ENCODE results near the gene MECP2. TPM values are rescaled to one million over a fixed set of nuclear protein-coding genes. Genes with fewer than 3 reads are reported as not detected.
A peak's percentile ranks its signal among the peaks of the same experiment; 100 is the strongest.

The MECP2 gene
- total and polyA plus RNA-seq, 2 donors (not counting 1 experiment from before 2014, with no cell fraction given) = 11.5 to 24.9 TPM

- no peaks in the 10 kb centered on the region for H4K20me1 ChIP-seq (ENCODE audit: control insufficient read depth, extremely low read depth, insufficient read depth, low read length)
- no peak overlapping the region for H2AFZ ChIP-seq (ENCODE audit: low read length)
- no peak overlapping the region for H3K4me2 ChIP-seq (ENCODE audit: extremely low read depth, insufficient read depth, low read length)
- no peak overlapping the region for H3K27ac ChIP-seq (ENCODE audit: insufficient read depth, low read length)
- H3K9me3 ChIP-seq (ENCODE audit: control insufficient read depth, insufficient read depth, low read depth, low read length) = no peaks in the 10 kb centered on the region
- no peaks in the 10 kb centered on the region for H3K4me1 ChIP-seq (ENCODE audit: control insufficient read depth, extremely low read depth, insufficient read depth, low read length)
- DNase-seq (ENCODE audit: low read depth in 2 of 2) = peak in 1 of 2 donors; percentile 21
- H3K9ac ChIP-seq (ENCODE audit: insufficient read depth, low read length) = no peak overlapping the region
- H3K79me2 ChIP-seq (ENCODE audit: control insufficient read depth, insufficient read depth, low read length) = no peaks in the 10 kb centered on the region
- H3K27me3 ChIP-seq (ENCODE audit: control insufficient read depth, insufficient read depth, low read length) = no peaks in the 10 kb centered on the region
- peaks cover 10% of the 10 kb centered on the region for H3K36me3 ChIP-seq (ENCODE audit: control insufficient read depth, insufficient read depth, low read length)
- no peak for TF ChIP-seq CTCF (conservative IDR thresholded peaks at IDR 0.05 in 1 of 2, IDR thresholded peaks at IDR 0.05 in 1 of 2; ENCODE audit: low read depth in 1 of 2, low read length in 2 of 2)
- TF ChIP-seq EZH2 (IDR thresholded peaks at IDR 0.05; ENCODE audit: low read length, missing control alignments) = no peak
- no peak overlapping the region for H3K4me3 ChIP-seq (replicated peaks in 1 of 4; ENCODE audit: control extremely low read depth in 1 of 4, insufficient read depth in 1 of 4, low read depth in 3 of 4, low read length in 4 of 4)
Observed at GRCh38 chrX:154012336-154012991, 85.1 kb downstream of the MECP2 start.

DNA sequence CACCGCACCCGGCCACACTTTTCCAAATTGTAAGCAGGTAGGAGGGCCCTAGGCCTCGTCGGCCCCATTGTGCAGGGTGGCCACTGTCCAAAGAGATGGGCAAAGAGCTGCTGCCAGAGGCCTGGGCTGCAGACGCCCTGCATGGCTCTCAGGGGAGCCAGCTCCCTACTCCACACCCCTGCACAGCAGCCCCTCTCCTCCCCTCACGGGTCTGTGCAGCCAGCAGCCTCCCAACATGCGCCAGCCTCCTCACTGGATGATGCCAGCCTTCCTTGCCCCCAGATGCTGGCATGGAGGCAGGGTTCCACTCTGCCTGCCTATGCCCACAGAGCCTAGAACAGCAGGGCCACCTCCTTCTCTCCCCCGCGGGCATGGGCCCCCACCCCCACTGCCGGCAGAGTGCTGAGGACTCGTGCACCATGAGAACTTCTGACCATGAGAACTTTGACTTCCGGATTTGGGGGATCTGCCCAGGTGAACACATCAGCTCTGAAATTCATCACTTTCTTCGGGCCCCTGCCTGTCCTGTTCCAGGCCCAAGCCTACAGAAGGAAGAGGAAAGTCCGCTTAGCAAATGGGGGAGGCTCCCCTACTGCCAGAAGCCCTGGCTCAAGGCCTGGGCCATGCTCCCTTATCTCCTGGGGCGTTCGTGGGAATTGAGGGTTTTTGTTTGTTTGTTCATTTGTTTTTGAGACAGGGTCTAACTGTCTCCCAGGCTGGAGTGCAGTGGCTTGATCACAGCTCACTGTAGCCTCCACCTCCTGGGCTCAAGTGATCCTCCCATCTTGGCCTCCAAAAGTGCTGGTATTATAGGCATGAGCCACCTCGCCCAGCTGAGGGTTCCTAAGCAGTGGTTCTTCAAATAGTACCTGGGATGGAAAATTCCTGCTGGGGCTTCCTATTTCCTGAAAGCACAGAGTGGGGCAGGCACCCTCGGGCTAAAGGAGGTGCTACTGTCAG lies 85.9 kb downstream of the MECP2 start:
- Histone ChIP-seq H3K36me3 (ENCODE audit: control insufficient read depth, insufficient read depth, low read length) (peaks cover 5% of the 10 kb centered on the region), H3K9ac (ENCODE audit: insufficient read depth, low read length) (no peak overlapping the region), H3K79me2 (ENCODE audit: control insufficient read depth, insufficient read depth, low read length) (no peaks in the 10 kb centered on the region), H3K4me3 (replicated peaks in 1 of 4; ENCODE audit: control extremely low read depth in 1 of 4, insufficient read depth in 1 of 4, low read depth in 3 of 4, low read length in 4 of 4) (no peak overlapping the region), H4K20me1 (ENCODE audit: control insufficient read depth, extremely low read depth, insufficient read depth, low read length) (no peaks in the 10 kb centered on the region), H3K27ac (ENCODE audit: insufficient read depth, low read length) (no peak overlapping the region), H2AFZ (ENCODE audit: low read length) (no peak overlapping the region), H3K4me2 (ENCODE audit: extremely low read depth, insufficient read depth, low read length) (no peak overlapping the region), H3K9me3 (ENCODE audit: control insufficient read depth, insufficient read depth, low read depth, low read length) (no peaks in the 10 kb centered on the region), H3K4me1 (ENCODE audit: control insufficient read depth, extremely low read depth, insufficient read depth, low read length) (no peaks in the 10 kb centered on the region), H3K27me3 (ENCODE audit: control insufficient read depth, insufficient read depth, low read length) (no peaks in the 10 kb centered on the region)
- TF ChIP-seq EZH2 (IDR thresholded peaks at IDR 0.05; ENCODE audit: low read length, missing control alignments) = no peak
- no peak for TF ChIP-seq CTCF (conservative IDR thresholded peaks at IDR 0.05 in 1 of 2, IDR thresholded peaks at IDR 0.05 in 1 of 2; ENCODE audit: low read depth in 1 of 2, low read length in 2 of 2)
- DNase-seq (ENCODE audit: low read depth in 2 of 2) = no peak

- TF ChIP-seq EZH2 (IDR thresholded peaks at IDR 0.05; ENCODE audit: low read length, missing control alignments) (no peak), CTCF (conservative IDR thresholded peaks at IDR 0.05 in 1 of 2, IDR thresholded peaks at IDR 0.05 in 1 of 2; ENCODE audit: low read depth in 1 of 2, low read length in 2 of 2) (no peak)
- Histone ChIP-seq H3K9me3 (ENCODE audit: control insufficient read depth, insufficient read depth, low read depth, low read length) (no peaks in the 10 kb centered on the region), H3K27ac (ENCODE audit: insufficient read depth, low read length) (no peak overlapping the region), H3K4me3 (replicated peaks in 1 of 4; ENCODE audit: control extremely low read depth in 1 of 4, insufficient read depth in 1 of 4, low read depth in 3 of 4, low read length in 4 of 4) (no peak overlapping the region), H2AFZ (ENCODE audit: low read length) (no peak overlapping the region), H3K79me2 (ENCODE audit: control insufficient read depth, insufficient read depth, low read length) (no peaks in the 10 kb centered on the region), H3K4me1 (ENCODE audit: control insufficient read depth, extremely low read depth, insufficient read depth, low read length) (no peaks in the 10 kb centered on the region), H3K9ac (ENCODE audit: insufficient read depth, low read length) (no peak overlapping the region), H3K36me3 (ENCODE audit: control insufficient read depth, insufficient read depth, low read length) (peaks cover 5% of the 10 kb centered on the region), H3K4me2 (ENCODE audit: extremely low read depth, insufficient read depth, low read length) (no peak overlapping the region), H4K20me1 (ENCODE audit: control insufficient read depth, extremely low read depth, insufficient read depth, low read length) (no peaks in the 10 kb centered on the region), H3K27me3 (ENCODE audit: control insufficient read depth, insufficient read depth, low read length) (no peaks in the 10 kb centered on the region)
- DNase-seq (ENCODE audit: low read depth in 2 of 2) = no peak
Observed at GRCh38 chrX:154010330-154011087, 87.0 kb downstream of the MECP2 start.

Data from fibroblast of lung (primary cell).